ENCODE measurements around the gene SMAGP.
"Not testable (repeated sequence)": the region's sequence is repeated elsewhere in the genome, so short reads cannot be mapped to it uniquely, and the experiment has no call there.

SMAGP gene

GRCh38 chr12:51293696-51294095, 23.5 kb upstream of the SMAGP start:
- H3K4me1 ChIP-seq = no peaks in the 10 kb centered on the region
- no peaks in the 10 kb centered on the region for H3K27me3 ChIP-seq (ENCODE audit: control insufficient read depth, insufficient read depth, low read length)
- no peaks in the 10 kb centered on the region for H3K9me3 ChIP-seq (ENCODE audit: control insufficient read depth, low read length)
- no peaks in the 10 kb centered on the region for H3K36me3 ChIP-seq (ENCODE audit: control insufficient read depth, insufficient read depth, low read length)
- no peak overlapping the region for H3K4me3 ChIP-seq (ENCODE audit: low read depth, low read length)
- no peaks in the 10 kb centered on the region for H3K79me2 ChIP-seq
- no peak overlapping the region for H3K9ac ChIP-seq
- H3K4me2 ChIP-seq (ENCODE audit: low read length) = no peak overlapping the region
- no peak overlapping the region for H2AFZ ChIP-seq
- no peak overlapping the region for H3K27ac ChIP-seq
- TF ChIP-seq, protein P1, sequence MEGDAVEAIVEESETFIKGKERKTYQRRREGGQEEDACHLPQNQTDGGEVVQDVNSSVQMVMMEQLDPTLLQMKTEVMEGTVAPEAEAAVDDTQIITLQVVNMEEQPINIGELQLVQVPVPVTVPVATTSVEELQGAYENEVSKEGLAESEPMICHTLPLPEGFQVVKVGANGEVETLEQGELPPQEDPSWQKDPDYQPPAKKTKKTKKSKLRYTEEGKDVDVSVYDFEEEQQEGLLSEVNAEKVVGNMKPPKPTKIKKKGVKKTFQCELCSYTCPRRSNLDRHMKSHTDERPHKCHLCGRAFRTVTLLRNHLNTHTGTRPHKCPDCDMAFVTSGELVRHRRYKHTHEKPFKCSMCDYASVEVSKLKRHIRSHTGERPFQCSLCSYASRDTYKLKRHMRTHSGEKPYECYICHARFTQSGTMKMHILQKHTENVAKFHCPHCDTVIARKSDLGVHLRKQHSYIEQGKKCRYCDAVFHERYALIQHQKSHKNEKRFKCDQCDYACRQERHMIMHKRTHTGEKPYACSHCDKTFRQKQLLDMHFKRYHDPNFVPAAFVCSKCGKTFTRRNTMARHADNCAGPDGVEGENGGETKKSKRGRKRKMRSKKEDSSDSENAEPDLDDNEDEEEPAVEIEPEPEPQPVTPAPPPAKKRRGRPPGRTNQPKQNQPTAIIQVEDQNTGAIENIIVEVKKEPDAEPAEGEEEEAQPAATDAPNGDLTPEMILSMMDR (IDR thresholded peaks at IDR 0.05) = no peak

GRCh38 chr12:51291603-51292513, 21.6 kb upstream of the SMAGP start:
- not testable (repeated sequence) for H3K9me3 ChIP-seq (ENCODE audit: control insufficient read depth, low read length); H2AFZ ChIP-seq; H3K4me3 ChIP-seq (ENCODE audit: low read depth, low read length); H3K36me3 ChIP-seq (ENCODE audit: control insufficient read depth, insufficient read depth, low read length); H3K79me2 ChIP-seq; H3K4me2 ChIP-seq (ENCODE audit: low read length); H3K27me3 ChIP-seq (ENCODE audit: control insufficient read depth, insufficient read depth, low read length); H3K9ac ChIP-seq; H3K4me1 ChIP-seq; H3K27ac ChIP-seq

DNA sequence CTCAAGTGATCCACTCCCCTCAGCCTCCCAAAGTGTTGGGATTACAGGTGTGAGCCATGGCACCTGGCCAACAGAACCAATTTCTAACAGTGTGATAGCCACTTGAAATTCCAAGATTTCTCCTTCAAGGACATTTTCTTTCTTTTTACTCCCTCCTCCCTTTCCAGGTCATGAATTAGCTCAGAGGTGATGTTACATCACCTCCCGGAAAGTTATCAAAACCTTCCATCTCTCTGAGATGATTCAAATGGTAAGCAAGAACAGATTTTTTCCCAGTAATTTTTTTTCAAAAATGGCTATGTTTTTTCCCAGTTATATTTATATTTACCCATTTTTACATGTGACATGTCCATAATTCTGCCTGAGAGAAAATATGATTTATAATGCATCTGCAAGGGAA, 15.6 kb upstream of the SMAGP start:
- H3K79me2 ChIP-seq = no peaks in the 10 kb centered on the region
- H3K27ac ChIP-seq = no peak overlapping the region
- TF ChIP-seq, protein P1 (IDR thresholded peaks at IDR 0.05) = no peak
- H3K4me1 ChIP-seq = no peaks in the 10 kb centered on the region
- no peak overlapping the region for H3K4me3 ChIP-seq (ENCODE audit: low read depth, low read length)
- H3K9me3 ChIP-seq (ENCODE audit: control insufficient read depth, low read length) = no peaks in the 10 kb centered on the region
- no peak overlapping the region for H3K4me2 ChIP-seq (ENCODE audit: low read length)
- no peak overlapping the region for H3K9ac ChIP-seq
- H3K36me3 ChIP-seq (ENCODE audit: control insufficient read depth, insufficient read depth, low read length) = no peaks in the 10 kb centered on the region
- H2AFZ ChIP-seq = no peak overlapping the region
- no peaks in the 10 kb centered on the region for H3K27me3 ChIP-seq (ENCODE audit: control insufficient read depth, insufficient read depth, low read length)

DNA sequence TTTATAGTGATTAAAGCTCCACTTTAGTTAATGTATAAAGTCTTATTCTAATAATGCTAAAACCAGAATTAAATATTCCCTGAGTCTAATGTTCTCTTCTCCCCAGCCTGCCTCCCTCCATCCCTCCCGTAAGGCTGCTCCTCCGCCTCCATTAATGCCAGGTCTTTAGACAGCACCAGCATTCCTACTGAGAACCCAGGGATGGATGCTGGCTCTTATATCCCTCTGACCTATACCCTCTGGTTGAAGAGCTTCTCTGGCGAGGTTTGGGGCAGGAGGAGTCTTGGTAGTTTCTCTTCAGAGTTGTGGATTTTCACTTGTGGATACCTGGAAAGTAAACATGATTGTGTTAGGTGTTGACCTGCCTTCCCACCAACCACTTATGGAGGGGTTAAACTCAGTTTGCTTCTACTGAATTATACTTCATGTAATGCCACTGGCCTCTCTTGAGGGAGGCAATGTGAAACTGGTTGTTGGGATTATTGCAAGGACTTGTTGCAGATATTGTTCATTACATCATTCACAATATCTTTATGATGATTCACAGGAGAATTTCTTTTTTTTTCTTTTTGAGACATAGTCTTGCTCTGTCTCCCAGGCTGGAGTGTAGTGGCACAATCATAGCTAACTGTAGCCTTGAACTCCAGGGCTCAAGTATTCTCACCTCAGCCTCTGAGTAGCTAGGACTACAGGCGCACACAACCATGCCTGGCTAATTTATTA, 11.1 kb upstream of the SMAGP start:
- Histone ChIP-seq H3K27ac (no peak overlapping the region), H3K4me3 (ENCODE audit: low read depth, low read length) (no peak overlapping the region), H3K9ac (no peak overlapping the region), H2AFZ (no peak overlapping the region), H3K27me3 (ENCODE audit: control insufficient read depth, insufficient read depth, low read length) (no peaks in the 10 kb centered on the region), H3K9me3 (ENCODE audit: control insufficient read depth, low read length) (no peaks in the 10 kb centered on the region), H3K4me2 (ENCODE audit: low read length) (no peak overlapping the region), H3K4me1 (no peaks in the 10 kb centered on the region), H3K36me3 (ENCODE audit: control insufficient read depth, insufficient read depth, low read length) (no peaks in the 10 kb centered on the region), H3K79me2 (no peaks in the 10 kb centered on the region)
- TF ChIP-seq, protein P1 (IDR thresholded peaks at IDR 0.05) = no peak

DNA sequence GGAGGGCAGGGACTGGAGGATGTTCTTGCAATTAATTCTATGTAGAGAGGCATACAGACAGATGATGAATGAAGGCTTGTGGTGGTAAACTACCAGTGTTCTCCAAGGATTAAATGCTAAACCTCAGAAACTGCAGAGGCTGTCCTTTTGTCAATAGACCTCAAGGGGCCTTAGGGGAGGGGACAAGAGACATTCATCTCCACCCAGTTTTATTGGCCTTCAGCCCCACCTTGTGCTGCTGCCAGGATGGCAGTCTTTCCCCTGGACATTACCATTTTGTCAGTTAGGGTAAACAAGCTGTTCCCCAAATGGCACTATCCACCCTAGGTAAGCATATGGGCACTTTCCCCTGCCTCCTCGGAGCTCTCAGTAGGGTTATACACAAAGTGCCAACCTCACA, 4.9 kb upstream of the SMAGP start:
- Histone ChIP-seq H3K9me3 (ENCODE audit: control insufficient read depth, low read length) (no peaks in the 10 kb centered on the region), H3K79me2 (no peaks in the 10 kb centered on the region), H3K4me3 (ENCODE audit: low read depth, low read length) (no peak overlapping the region), H3K4me1 (peaks cover 2% of the 10 kb centered on the region), H3K27me3 (ENCODE audit: control insufficient read depth, insufficient read depth, low read length) (no peaks in the 10 kb centered on the region), H2AFZ (no peak overlapping the region), H3K27ac (no peak overlapping the region), H3K4me2 (ENCODE audit: low read length) (no peak overlapping the region), H3K9ac (no peak overlapping the region), H3K36me3 (ENCODE audit: control insufficient read depth, insufficient read depth, low read length) (no peaks in the 10 kb centered on the region)
- TF ChIP-seq, protein P1 (IDR thresholded peaks at IDR 0.05) = no peak

GRCh38 chr12:51272810-51273209, 2.6 kb upstream of the SMAGP start:
- not testable (repeated sequence) for H3K9ac ChIP-seq; H3K27ac ChIP-seq; H3K4me2 ChIP-seq (ENCODE audit: low read length); H3K79me2 ChIP-seq; H2AFZ ChIP-seq; H3K4me1 ChIP-seq; H3K27me3 ChIP-seq (ENCODE audit: control insufficient read depth, insufficient read depth, low read length); H3K9me3 ChIP-seq (ENCODE audit: control insufficient read depth, low read length); H3K36me3 ChIP-seq (ENCODE audit: control insufficient read depth, insufficient read depth, low read length); H3K4me3 ChIP-seq (ENCODE audit: low read depth, low read length)

All from parathyroid adenoma (tissue), 2 donors.